ENCODE data around the gene GRID1.

The GRID1 gene

GRCh38 chr10:86288695-86289576 lies 77.7 kb downstream of the GRID1 start:
- no peak for DNase-seq

GRCh38 chr10:86287966-86288579 lies 78.5 kb downstream of the GRID1 start:
- no peak for DNase-seq

- DNase-seq: no peak
Observed at GRCh38 chr10:86287110-86287793, 79.3 kb downstream of the GRID1 start.

- no peak for DNase-seq
Observed at GRCh38 chr10:86286236-86287109, 80.1 kb downstream of the GRID1 start.

- DNase-seq: no peak
Observed at GRCh38 chr10:86285136-86285790, 81.3 kb downstream of the GRID1 start.

- no peak for DNase-seq
Observed at GRCh38 chr10:86284355-86285105, 82.1 kb downstream of the GRID1 start.

- DNase-seq: no peak
Observed at GRCh38 chr10:86283466-86284287, 82.9 kb downstream of the GRID1 start.

GRCh38 chr10:86282664-86283465 lies 83.7 kb downstream of the GRID1 start:
- no peak for DNase-seq

GRCh38 chr10:86281396-86281795 lies 85.2 kb downstream of the GRID1 start:
- DNase-seq: no peak

- no peak for DNase-seq
Observed at GRCh38 chr10:86269332-86269731, 97.3 kb downstream of the GRID1 start.

- no peak for DNase-seq
Observed at GRCh38 chr10:86267286-86268195, 99.1 kb downstream of the GRID1 start.

GRCh38 chr10:86266446-86267242 lies 100.0 kb downstream of the GRID1 start:
- no peak for DNase-seq

- DNase-seq: no peak
Observed at GRCh38 chr10:86265895-86266259, 100.7 kb downstream of the GRID1 start.

- DNase-seq: no peak
Observed at GRCh38 chr10:86265236-86265894, 101.2 kb downstream of the GRID1 start.

- DNase-seq: no peak
Observed at GRCh38 chr10:86264481-86265231, 101.9 kb downstream of the GRID1 start.

GRCh38 chr10:86263907-86264306 lies 102.7 kb downstream of the GRID1 start:
- DNase-seq: no peak
